ENCODE measurements around the gene PDCD1.

DNA sequence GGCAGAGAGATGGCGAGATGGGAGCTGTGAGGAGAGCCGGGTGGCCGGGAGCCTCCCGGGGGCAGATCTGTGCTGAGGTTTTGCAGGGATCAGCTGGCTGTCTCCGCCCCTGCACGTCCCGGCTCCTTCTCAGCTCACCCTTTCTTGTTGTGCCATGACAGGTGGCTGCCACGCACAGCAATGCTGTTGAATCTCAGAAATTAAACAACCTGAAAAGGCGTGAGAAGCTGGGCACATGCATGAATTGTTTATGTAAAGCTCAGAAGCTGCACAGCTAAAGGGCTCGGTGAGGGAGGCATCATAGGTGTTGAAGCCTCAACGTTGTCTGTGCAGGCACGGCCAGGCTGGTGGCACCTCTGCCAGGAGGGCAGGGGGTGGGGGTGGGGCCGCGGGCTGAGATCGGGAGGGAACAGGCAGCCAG lies 10.0 kb upstream of the PDCD1 start:
- TF ChIP-seq, protein P1, sequence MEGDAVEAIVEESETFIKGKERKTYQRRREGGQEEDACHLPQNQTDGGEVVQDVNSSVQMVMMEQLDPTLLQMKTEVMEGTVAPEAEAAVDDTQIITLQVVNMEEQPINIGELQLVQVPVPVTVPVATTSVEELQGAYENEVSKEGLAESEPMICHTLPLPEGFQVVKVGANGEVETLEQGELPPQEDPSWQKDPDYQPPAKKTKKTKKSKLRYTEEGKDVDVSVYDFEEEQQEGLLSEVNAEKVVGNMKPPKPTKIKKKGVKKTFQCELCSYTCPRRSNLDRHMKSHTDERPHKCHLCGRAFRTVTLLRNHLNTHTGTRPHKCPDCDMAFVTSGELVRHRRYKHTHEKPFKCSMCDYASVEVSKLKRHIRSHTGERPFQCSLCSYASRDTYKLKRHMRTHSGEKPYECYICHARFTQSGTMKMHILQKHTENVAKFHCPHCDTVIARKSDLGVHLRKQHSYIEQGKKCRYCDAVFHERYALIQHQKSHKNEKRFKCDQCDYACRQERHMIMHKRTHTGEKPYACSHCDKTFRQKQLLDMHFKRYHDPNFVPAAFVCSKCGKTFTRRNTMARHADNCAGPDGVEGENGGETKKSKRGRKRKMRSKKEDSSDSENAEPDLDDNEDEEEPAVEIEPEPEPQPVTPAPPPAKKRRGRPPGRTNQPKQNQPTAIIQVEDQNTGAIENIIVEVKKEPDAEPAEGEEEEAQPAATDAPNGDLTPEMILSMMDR (IDR thresholded peaks at IDR 0.05) = no peak
- TF ChIP-seq POLR2A (IDR thresholded peaks at IDR 0.05) = no peak

Data from esophagus squamous epithelium (tissue), 4 donors.